HG03342 (cell line): Measurements from ENCODE around the gene PPP1R13B.
A peak's percentile ranks its signal among the peaks of the same experiment; 100 is the strongest.

ENCODE experiments used
- ATAC-seq: cut with Tn5 transposase; IDR thresholded peaks from one replicate; pipeline ENCODE4 v1.9.1; 2021; ENCODE audit warnings: mild to moderate bottlenecking, moderate library complexity; ENCODE audit not compliant: unreplicated experiment

Gene PPP1R13B

GRCh38 chr14:103715052-103716000 lies 132.0 kb downstream of the PPP1R13B start, which contains the start of the genes XRCC3 and ZFYVE21:
Gene XRCC3 (minus strand): TSS chr14:103715451. CDS start chr14:103711087, 4,364 bp downstream.
Gene ZFYVE21 (plus strand): TSS chr14:103715810. CDS start chr14:103715842, 32 bp downstream.
- ATAC-seq, result peak; percentile 93

- ATAC-seq, result no peak
Measured at GRCh38 chr14:103714063-103714724, 133.2 kb downstream of the PPP1R13B start.

- no peak for ATAC-seq
Measured at GRCh38 chr14:103713304-103714062, 133.9 kb downstream of the PPP1R13B start.

GRCh38 chr14:103712633-103713247 lies 134.6 kb downstream of the PPP1R13B start:
- no peak for ATAC-seq

GRCh38 chr14:103711516-103712431 lies 135.6 kb downstream of the PPP1R13B start:
- no peak for ATAC-seq

GRCh38 chr14:103710771-103711377 lies 136.5 kb downstream of the PPP1R13B start:
- ATAC-seq, result no peak

- no peak for ATAC-seq
Measured at GRCh38 chr14:103709814-103710213, 137.6 kb downstream of the PPP1R13B start.

- ATAC-seq, result no peak
Measured at GRCh38 chr14:103708750-103709187, 138.6 kb downstream of the PPP1R13B start.

GRCh38 chr14:103707329-103708263 lies 139.8 kb downstream of the PPP1R13B start:
- ATAC-seq, result no peak

GRCh38 chr14:103706551-103707328 lies 140.6 kb downstream of the PPP1R13B start:
- ATAC-seq, result no peak

GRCh38 chr14:103705504-103706284 lies 141.7 kb downstream of the PPP1R13B start:
- ATAC-seq, result no peak

- ATAC-seq, result no peak
Measured at GRCh38 chr14:103705118-103705503, 142.3 kb downstream of the PPP1R13B start.

- ATAC-seq, result no peak
Measured at GRCh38 chr14:103704708-103705107, 142.7 kb downstream of the PPP1R13B start.

- ATAC-seq, result no peak
Measured at GRCh38 chr14:103703433-103704385, 143.7 kb downstream of the PPP1R13B start.
